ENCODE results near the gene C5AR1.
"Not testable (repeated sequence)": the region's sequence is repeated elsewhere in the genome, so short reads cannot be mapped to it uniquely, and the experiment has no call there.

The C5AR1 gene

DNA sequence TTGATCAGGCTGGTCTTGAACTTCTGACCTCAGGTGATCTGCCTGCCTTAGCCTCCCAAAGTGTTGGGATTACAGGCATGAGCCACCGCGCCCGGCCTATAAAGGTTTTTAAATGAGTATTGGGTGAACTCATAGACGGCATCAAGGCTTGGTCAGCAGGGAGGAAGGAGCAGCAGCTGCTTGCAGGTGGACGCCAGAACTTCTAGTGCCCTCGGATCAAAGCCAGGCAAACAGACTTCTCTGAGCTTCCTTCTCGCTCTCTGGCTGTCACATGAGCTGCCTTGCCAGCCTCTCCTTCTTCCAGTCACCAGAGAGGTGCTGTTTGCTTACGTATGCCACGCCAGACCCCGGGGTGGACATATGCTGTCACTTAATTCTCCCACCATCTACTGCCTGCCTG lies 55.8 kb downstream of the C5AR1 start:
- not testable (repeated sequence) for DNase-seq (ENCODE audit: low read depth in 2 of 2)

DNA sequence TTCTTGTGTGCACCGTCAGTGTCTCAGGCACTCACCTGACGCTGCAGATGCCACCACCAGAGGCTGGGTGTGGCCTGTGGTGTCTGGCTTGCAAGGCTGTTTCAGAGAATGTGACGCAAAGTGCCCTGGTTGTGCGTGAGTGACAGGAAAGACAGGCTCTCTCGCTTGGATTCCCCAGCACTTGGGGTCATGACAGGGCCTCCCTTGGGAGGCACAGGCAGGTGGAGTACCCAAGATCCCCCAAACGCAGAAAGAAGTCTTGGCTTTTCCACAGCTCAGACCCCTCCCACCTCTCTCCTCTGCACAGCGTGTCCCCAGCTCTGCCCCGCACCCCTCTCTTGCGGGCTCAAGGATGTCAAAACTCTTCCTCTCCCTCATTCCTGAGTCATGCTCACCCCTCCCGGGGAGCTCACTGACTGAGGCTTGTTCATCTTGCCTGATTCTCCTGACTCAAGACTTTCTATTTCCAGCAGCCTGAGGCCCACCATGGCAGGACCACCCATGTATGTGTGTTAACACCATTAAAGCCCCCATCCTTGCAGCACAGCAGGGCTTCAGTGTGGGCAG lies 60.5 kb downstream of the C5AR1 start:
- no peak for DNase-seq (ENCODE audit: low read depth in 2 of 2)

DNA sequence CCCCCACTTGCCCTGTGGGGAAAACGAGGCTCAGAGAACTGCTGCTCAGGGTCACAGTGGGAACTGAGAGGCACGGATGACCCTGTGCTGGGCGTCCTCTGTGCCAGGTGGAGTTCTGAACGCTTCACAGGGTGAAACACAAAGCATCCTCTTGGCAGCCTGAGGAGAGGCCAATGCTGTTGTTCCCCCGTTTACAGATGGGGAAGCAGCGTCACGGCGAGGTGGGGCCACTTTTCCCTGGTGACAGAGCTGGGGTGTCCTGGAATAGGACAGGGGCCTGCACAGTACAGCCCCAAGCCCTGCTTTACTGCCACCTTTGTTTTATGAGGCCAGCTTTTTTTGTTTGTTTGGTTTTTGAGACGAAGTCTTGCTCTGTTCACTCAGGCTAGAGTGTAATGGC lies 61.6 kb downstream of the C5AR1 start:
- no peak for DNase-seq (ENCODE audit: low read depth in 2 of 2)

Data from stimulated activated CD8-positive, alpha-beta memory T cell treated with anti-CD3 and anti-CD28 coated beads, Interleukin-7, amount 100 ng/mL, for 4 hours (primary cell).